Measurements from ENCODE around the gene INPP5D.

Gene INPP5D

GRCh38 chr2:233101141-233101540 is 41.0 kb downstream of the INPP5D start:
- no peaks in the 10 kb centered on the region for H3K27me3 ChIP-seq (ENCODE audit: insufficient read depth, poor library complexity, severe bottlenecking)
- TF ChIP-seq CTCF (IDR thresholded peaks at IDR 0.05; ENCODE audit: poor library complexity, severe bottlenecking): no peak
- no peak for DNase-seq (ENCODE audit: low spot score)
- no peaks in the 10 kb centered on the region for H3K36me3 ChIP-seq (ENCODE audit: low read depth)
- no peak overlapping the region for H3K27ac ChIP-seq (ENCODE audit: poor library complexity, severe bottlenecking)
- no peaks in the 10 kb centered on the region for H3K9me3 ChIP-seq (ENCODE audit: severe bottlenecking)
- no peaks in the 10 kb centered on the region for H3K4me1 ChIP-seq (ENCODE audit: insufficient read depth, poor library complexity, severe bottlenecking)
- no peak for ATAC-seq (ENCODE audit: low read depth)
- no peak overlapping the region for H3K4me3 ChIP-seq (ENCODE audit: severe bottlenecking)

DNA sequence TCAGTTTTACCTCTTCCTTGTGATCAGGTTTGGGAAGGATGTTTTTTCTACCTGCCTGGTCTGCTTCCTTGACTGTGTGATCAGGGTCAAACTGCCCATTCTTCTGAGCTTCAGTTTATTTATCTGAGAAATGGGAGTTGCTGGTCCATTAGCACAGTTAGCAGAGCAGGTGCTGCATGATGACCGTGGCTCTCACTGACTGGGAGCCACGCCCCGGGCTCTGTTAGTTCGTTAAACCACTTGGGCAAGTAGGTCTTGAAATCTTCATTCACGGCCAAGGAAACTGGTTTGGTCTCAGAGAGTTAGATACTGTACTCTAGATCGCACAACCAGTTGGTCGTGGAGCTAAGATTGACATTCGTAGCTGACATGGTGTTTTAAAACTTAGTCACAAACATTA is 41.7 kb downstream of the INPP5D start:
- H3K4me1 ChIP-seq (ENCODE audit: insufficient read depth, poor library complexity, severe bottlenecking): no peaks in the 10 kb centered on the region
- no peaks in the 10 kb centered on the region for H3K9me3 ChIP-seq (ENCODE audit: severe bottlenecking)
- no peak for TF ChIP-seq CTCF (IDR thresholded peaks at IDR 0.05; ENCODE audit: poor library complexity, severe bottlenecking)
- H3K4me3 ChIP-seq (ENCODE audit: severe bottlenecking): no peak overlapping the region
- no peak overlapping the region for H3K27ac ChIP-seq (ENCODE audit: poor library complexity, severe bottlenecking)
- no peak for ATAC-seq (ENCODE audit: low read depth)
- no peaks in the 10 kb centered on the region for H3K27me3 ChIP-seq (ENCODE audit: insufficient read depth, poor library complexity, severe bottlenecking)
- DNase-seq (ENCODE audit: low spot score): no peak
- no peaks in the 10 kb centered on the region for H3K36me3 ChIP-seq (ENCODE audit: low read depth)

DNA sequence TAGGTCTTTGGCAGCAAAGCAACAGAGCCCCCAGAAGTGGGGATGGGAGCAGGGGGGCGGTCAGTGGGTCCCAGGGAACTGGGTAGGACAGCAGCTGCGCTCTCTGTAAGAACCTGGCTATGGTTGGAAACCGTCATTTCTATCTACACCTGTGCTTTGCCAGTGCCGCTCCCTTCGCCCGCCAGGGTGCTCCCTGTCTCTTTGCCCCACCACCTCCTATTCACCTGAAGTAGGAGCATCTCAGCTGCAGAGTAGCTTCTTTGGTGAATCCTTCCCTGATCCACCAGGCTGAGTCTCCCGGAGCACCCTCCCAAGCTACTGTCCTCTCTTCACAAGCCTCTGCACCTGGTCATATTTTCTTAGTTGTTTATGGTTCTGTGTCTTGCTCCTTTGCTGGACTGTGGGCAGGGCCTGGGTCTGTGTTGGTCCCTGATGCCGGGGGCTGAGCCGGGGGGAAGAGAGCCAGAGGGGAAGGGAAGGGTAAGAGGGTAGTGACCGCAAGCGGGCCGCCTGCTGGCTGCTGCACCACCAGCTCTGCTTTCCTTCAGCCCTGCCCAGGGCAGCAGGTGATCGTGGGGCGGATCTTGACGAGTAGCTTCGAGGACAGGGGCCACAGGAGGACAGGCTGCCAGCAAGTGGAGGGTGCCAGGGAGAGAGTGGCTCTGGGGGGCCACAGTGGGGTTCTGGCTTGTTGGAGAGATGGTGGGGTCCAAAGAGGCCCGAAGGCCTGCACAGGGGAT is 45.2 kb downstream of the INPP5D start:
- Histone ChIP-seq H3K9me3 (ENCODE audit: severe bottlenecking) (no peaks in the 10 kb centered on the region), H3K27me3 (ENCODE audit: insufficient read depth, poor library complexity, severe bottlenecking) (no peaks in the 10 kb centered on the region), H3K36me3 (ENCODE audit: low read depth) (no peaks in the 10 kb centered on the region), H3K4me3 (ENCODE audit: severe bottlenecking) (no peak overlapping the region), H3K27ac (ENCODE audit: poor library complexity, severe bottlenecking) (no peak overlapping the region), H3K4me1 (ENCODE audit: insufficient read depth, poor library complexity, severe bottlenecking) (no peaks in the 10 kb centered on the region)
- TF ChIP-seq CTCF (IDR thresholded peaks at IDR 0.05; ENCODE audit: poor library complexity, severe bottlenecking): no peak
- ATAC-seq (ENCODE audit: low read depth) (no peak), DNase-seq (ENCODE audit: low spot score) (no peak)

DNA sequence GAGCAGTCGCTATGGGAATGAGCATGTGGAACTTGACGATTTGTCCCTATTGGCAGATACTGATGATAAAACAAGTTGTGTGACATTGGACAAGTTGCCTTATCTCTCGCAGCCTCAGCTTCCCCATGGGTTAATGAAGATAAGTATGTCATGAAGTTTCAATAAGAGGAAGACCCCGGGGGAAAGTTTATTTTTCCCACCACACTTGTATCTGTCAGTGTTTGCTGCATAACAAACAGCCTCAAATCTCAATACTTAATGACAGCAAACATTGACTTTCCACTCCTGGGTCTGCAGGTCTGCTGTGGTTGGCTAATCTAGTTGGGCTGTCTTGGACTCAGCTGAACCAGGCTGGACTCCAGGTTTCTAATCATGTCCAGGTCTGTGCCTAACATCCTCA is 45.8 kb downstream of the INPP5D start:
- no peaks in the 10 kb centered on the region for H3K36me3 ChIP-seq (ENCODE audit: low read depth)
- no peak overlapping the region for H3K4me3 ChIP-seq (ENCODE audit: severe bottlenecking)
- DNase-seq (ENCODE audit: low spot score) (no peak), ATAC-seq (ENCODE audit: low read depth) (no peak)
- no peak overlapping the region for H3K27ac ChIP-seq (ENCODE audit: poor library complexity, severe bottlenecking)
- TF ChIP-seq CTCF (IDR thresholded peaks at IDR 0.05; ENCODE audit: poor library complexity, severe bottlenecking): no peak
- H3K4me1 ChIP-seq (ENCODE audit: insufficient read depth, poor library complexity, severe bottlenecking): no peaks in the 10 kb centered on the region
- H3K27me3 ChIP-seq (ENCODE audit: insufficient read depth, poor library complexity, severe bottlenecking): no peaks in the 10 kb centered on the region
- no peaks in the 10 kb centered on the region for H3K9me3 ChIP-seq (ENCODE audit: severe bottlenecking)

- Histone ChIP-seq H3K4me1 (ENCODE audit: insufficient read depth, poor library complexity, severe bottlenecking) (no peaks in the 10 kb centered on the region), H3K4me3 (ENCODE audit: severe bottlenecking) (no peak overlapping the region)
These were observed 46.9 kb downstream of the INPP5D start for GRCh38 chr2:233107011-233107410.

More at GRCh38 chr2:233107011-233107410, 46.9 kb downstream of the INPP5D start:
- Histone ChIP-seq H3K36me3 (ENCODE audit: low read depth) (no peaks in the 10 kb centered on the region), H3K9me3 (ENCODE audit: severe bottlenecking) (no peaks in the 10 kb centered on the region), H3K27ac (ENCODE audit: poor library complexity, severe bottlenecking) (no peak overlapping the region), H3K27me3 (ENCODE audit: insufficient read depth, poor library complexity, severe bottlenecking) (no peaks in the 10 kb centered on the region)
- no peak for ATAC-seq (ENCODE audit: low read depth)
- DNase-seq (ENCODE audit: low spot score): no peak
- TF ChIP-seq CTCF (IDR thresholded peaks at IDR 0.05; ENCODE audit: poor library complexity, severe bottlenecking): no peak
